DOHH2 (cell line): ENCODE data around the gene TRAFD1.

Experiments
- H3F3A ChIP-seq: fragments of 200-600 bp; sonication (generic), shearing (Covaris generic); 2 replicates; pipeline ENCODE4 v1.6.0; 2016; ENCODE audit warnings: antibody characterized with exemption, mild to moderate bottlenecking; ENCODE audit not compliant: control insufficient read depth, insufficient read depth
- H3K27ac ChIP-seq: fragments of 200-600 bp; sonication (generic); 2 replicates; pipeline ENCODE4 v1.5.1; 2014; ENCODE audit warnings: low read depth, mild to moderate bottlenecking, low read length, moderate library complexity
- H3K27me3 ChIP-seq: fragments of 200-600 bp; sonication (generic); 2 replicates; pipeline ENCODE4 v1.6.1; 2014; ENCODE audit warnings: mild to moderate bottlenecking, low read length, mixed read lengths; ENCODE audit not compliant: control insufficient read depth
- H3K36me3 ChIP-seq: fragments of 200-600 bp; sonication (generic); 2 replicates; pipeline ENCODE4 v1.6.1; 2014; ENCODE audit warnings: mild to moderate bottlenecking, low read length, moderate library complexity, mixed read lengths; ENCODE audit not compliant: control insufficient read depth
- H3K4me1 ChIP-seq: fragments of 200-600 bp; sonication (generic); 2 replicates; pipeline ENCODE4 v1.6.1; 2014; ENCODE audit warnings: mild to moderate bottlenecking, low read length, mixed read lengths; ENCODE audit not compliant: control insufficient read depth
- H3K4me2 ChIP-seq: fragments of 200-600 bp; sonication (generic); 2 replicates; pipeline ENCODE4 v1.6.0; 2014; ENCODE audit warnings: mild to moderate bottlenecking, low read length, moderate library complexity
- H3K4me3 ChIP-seq: fragments of 200-600 bp; sonication (generic); 2 replicates; pipeline ENCODE4 v1.5.1; 2014; ENCODE audit warnings: mild to moderate bottlenecking, low read length, mixed read lengths
- H3K79me2 ChIP-seq: fragments of 200-600 bp; sonication (generic); 2 replicates; pipeline ENCODE4 v1.6.1; 2014; ENCODE audit warnings: mild to moderate bottlenecking, low read length, mixed read lengths; ENCODE audit not compliant: control insufficient read depth
- H3K9me2 ChIP-seq: fragments of 200-600 bp; sonication (generic); replicated peaks from 2 replicates; pipeline ENCODE4 v1.6.1; 2014; ENCODE audit warnings: mild to moderate bottlenecking, low read length, mixed read lengths; ENCODE audit not compliant: control insufficient read depth
- H3K9me3 ChIP-seq: fragments of 200-600 bp; sonication (generic); 2 replicates; pipeline ENCODE4 v1.6.1; 2014; ENCODE audit warnings: antibody characterized with exemption, low read length, mixed read lengths; ENCODE audit not compliant: control insufficient read depth, insufficient read depth
- H4K20me1 ChIP-seq: fragments of 200-600 bp; sonication (generic); 2 replicates; pipeline ENCODE4 v1.6.0; 2014; ENCODE audit warnings: low read depth, mild to moderate bottlenecking, antibody characterized with exemption, low read length, moderate library complexity; ENCODE audit not compliant: control insufficient read depth, insufficient read depth
- CTCF ChIP-seq: fragments of 200-600 bp; sonication (generic); IDR thresholded peaks from one replicate; pipeline ENCODE4 v1.5.1; 2014; ENCODE audit warnings: antibody characterized with exemption, mild to moderate bottlenecking, low read depth, low read length; ENCODE audit not compliant: poor library complexity, severe bottlenecking
- EZH2phosphoT487 ChIP-seq: fragments of 200-600 bp; sonication (generic); IDR thresholded peaks from 2 replicates; pipeline ENCODE4 v1.6.1; 2017; ENCODE audit warnings: borderline replicate concordance, mild to moderate bottlenecking, antibody characterized with exemption, low read length, moderate library complexity, mixed read lengths

The TRAFD1 gene

GRCh38 chr12:112185093-112185923 is 59.9 kb downstream of the TRAFD1 start:
- no peak overlapping the region for H3K4me2 ChIP-seq
- H3K9me3 ChIP-seq: no peaks in the 10 kb centered on the region
- H3K9me2 ChIP-seq: no peaks in the 10 kb centered on the region
- no peaks in the 10 kb centered on the region for H3K4me1 ChIP-seq
- no peaks in the 10 kb centered on the region for H3F3A ChIP-seq
- H3K27me3 ChIP-seq: no peaks in the 10 kb centered on the region
- no peak overlapping the region for H3K27ac ChIP-seq
- no peaks in the 10 kb centered on the region for H4K20me1 ChIP-seq
- no peaks in the 10 kb centered on the region for H3K79me2 ChIP-seq
- peaks cover 16% of the 10 kb centered on the region for H3K36me3 ChIP-seq
- H3K4me3 ChIP-seq: no peak overlapping the region
- TF ChIP-seq CTCF (no peak), EZH2phosphoT487 (no peak)

GRCh38 chr12:112188130-112188830 is 62.9 kb downstream of the TRAFD1 start:
- H3K9me3 ChIP-seq: no peaks in the 10 kb centered on the region
- H3K79me2 ChIP-seq: no peaks in the 10 kb centered on the region
- H4K20me1 ChIP-seq: no peaks in the 10 kb centered on the region
- H3K4me3 ChIP-seq: no peak overlapping the region
- no peaks in the 10 kb centered on the region for H3F3A ChIP-seq
- peaks cover 24% of the 10 kb centered on the region for H3K36me3 ChIP-seq
- no peaks in the 10 kb centered on the region for H3K4me1 ChIP-seq
- H3K27me3 ChIP-seq: no peaks in the 10 kb centered on the region
- TF ChIP-seq EZH2phosphoT487: no peak
- no peak for TF ChIP-seq CTCF
- H3K9me2 ChIP-seq: no peaks in the 10 kb centered on the region
- H3K4me2 ChIP-seq: no peak overlapping the region
- no peak overlapping the region for H3K27ac ChIP-seq

GRCh38 chr12:112190231-112191025 is 65.1 kb downstream of the TRAFD1 start:
- Histone ChIP-seq H3K4me2 (no peak overlapping the region), H3K36me3 (peaks cover 21% of the 10 kb centered on the region; the same call in 1 of the 2 replicates), H4K20me1 (no peaks in the 10 kb centered on the region), H3K4me3 (no peak overlapping the region), H3K9me3 (no peaks in the 10 kb centered on the region), H3F3A (no peaks in the 10 kb centered on the region), H3K4me1 (no peaks in the 10 kb centered on the region), H3K27ac (no peak overlapping the region), H3K79me2 (no peaks in the 10 kb centered on the region), H3K9me2 (no peaks in the 10 kb centered on the region), H3K27me3 (no peaks in the 10 kb centered on the region)
- TF ChIP-seq CTCF (no peak), EZH2phosphoT487 (no peak)
